Stomach (tissue), 9 donors: ENCODE data around the gene REXO4. TPM values are rescaled to one million over a fixed set of nuclear protein-coding genes. Genes with fewer than 3 reads are reported as not detected.

Source experiments
- DNase-seq, 2 donors: peaks; one replicate each; pipeline versions ENCODE4 v3.0.0 to v3.0.0-alpha.2; 2013 to 2019
- H3K27ac ChIP-seq, 5 donors: fragments of 200-600 bp in 4 of 5; sonication (generic) in 4 of 5; one replicate each; pipeline ENCODE4 v1.5.1; 2013 to 2019; ENCODE audit warnings: mild to moderate bottlenecking in 1 of 5, moderate library complexity in 1 of 5
- H3K27me3 ChIP-seq, 3 donors: fragments of 200-600 bp; sonication (generic); one replicate each; pipeline ENCODE4 v1.5.1; 2017 to 2019; ENCODE audit warnings: mixed run types in 1 of 3
- H3K36me3 ChIP-seq, 4 donors: fragments of 200-600 bp; sonication (generic); 1 replicate in 3 of 4; 2 replicates in 1 of 4; pipeline ENCODE4 v1.5.1; 2016 to 2019
- H3K4me1 ChIP-seq, 4 donors: fragments of 200-600 bp; sonication (generic); one replicate each; pipeline ENCODE4 v1.5.1; 2016 to 2019
- H3K4me3 ChIP-seq, 4 donors: fragments of 200-600 bp; sonication (generic) in 3 of 4; one replicate each; pipeline ENCODE4 v1.5.1; 2016 to 2019; ENCODE audit warnings: mild to moderate bottlenecking in 1 of 4
- H3K9me3 ChIP-seq, 4 donors: fragments of 200-600 bp; sonication (generic); one replicate each; pipeline ENCODE4 v1.5.1; 2016 to 2019
- EP300 ChIP-seq: sonication (generic); formaldehyde crosslinking; IDR thresholded peaks from one replicate; pipeline ENCODE4 v1.6.1; 2017; ENCODE audit warnings: antibody characterized with exemption
- POLR2A ChIP-seq, 4 donors: fragments of 450-650 bp; IDR thresholded peaks; one replicate each; pipeline ENCODE4 v1.6.1; 2016; ENCODE audit warnings: antibody characterized with exemption in 4 of 4, control low read depth in 2 of 4, mild to moderate bottlenecking in 1 of 4, moderate library complexity in 1 of 4
- POLR2AphosphoS5 ChIP-seq, 3 donors: sonication (generic); formaldehyde crosslinking; IDR thresholded peaks; one replicate each; pipeline ENCODE4 v1.6.1; 2016; ENCODE audit warnings: antibody characterized with exemption in 3 of 3
- WGBS, 5 donors: extraction: QIAGEN DNeasy Blood & Tissue Kit in 3 of 5; methylation state at CpG; one replicate each; pipeline versions ENCODE4 v1.1.5 to v1.1.7; 2013 to 2018; 5-methylcytosine and 5-hydroxymethylcytosine counted together
- intact Hi-C: fragments of 100-400 bp; cut with DNase I; formaldehyde crosslinking; loops from one replicate; pipeline ENCODE4 v1.15.1; 2023; ENCODE audit warnings: low total_unique reads
- polyA plus RNA-seq, 3 donors: library from polyadenylated mRNA; stranded (reverse); fragments of 200-250 nt; gene quantifications; one replicate each; pipeline ENCODE4 v1.2.3, GENCODE V29; 2013
- total RNA-seq, 5 donors: library from RNA; depleted of rRNA; stranded (reverse); fragments of >200 nt; gene quantifications; one replicate each; pipeline versions ENCODE4 v1.1.0 to v1.2.3, GENCODE V29; 2014 to 2016
- TF ChIP-seq, protein P1 (sequence below), 7 experiments: fragments of 450-650 bp in 4 of 7; fragments of 200-600 bp in 3 of 7; sonication (generic) in 3 of 7; IDR thresholded peaks; one replicate each; pipeline ENCODE4 v1.5.1; 2016 to 2019; ENCODE audit warnings: antibody characterized with exemption in 7 of 7, control low read depth in 2 of 7, mild to moderate bottlenecking in 1 of 7
- donor health status: healthy with polysubstance abuse.
- donor health status: Bipolar disorder and iron deficiency.
- donor health status: healthy.

The REXO4 gene
- total and polyA plus RNA-seq, 8 donors, result 0.45 to 64.3 (median 12.9) TPM

GRCh38 chr9:133389025-133389557 lies 28.7 kb downstream of the REXO4 start:
- no peak for TF ChIP-seq EP300
- no peak for TF ChIP-seq POLR2A (IDR thresholded peaks at IDR 0.05)
- no peak for TF ChIP-seq POLR2AphosphoS5 (IDR thresholded peaks at IDR 0.05)
- TF ChIP-seq, protein P1, sequence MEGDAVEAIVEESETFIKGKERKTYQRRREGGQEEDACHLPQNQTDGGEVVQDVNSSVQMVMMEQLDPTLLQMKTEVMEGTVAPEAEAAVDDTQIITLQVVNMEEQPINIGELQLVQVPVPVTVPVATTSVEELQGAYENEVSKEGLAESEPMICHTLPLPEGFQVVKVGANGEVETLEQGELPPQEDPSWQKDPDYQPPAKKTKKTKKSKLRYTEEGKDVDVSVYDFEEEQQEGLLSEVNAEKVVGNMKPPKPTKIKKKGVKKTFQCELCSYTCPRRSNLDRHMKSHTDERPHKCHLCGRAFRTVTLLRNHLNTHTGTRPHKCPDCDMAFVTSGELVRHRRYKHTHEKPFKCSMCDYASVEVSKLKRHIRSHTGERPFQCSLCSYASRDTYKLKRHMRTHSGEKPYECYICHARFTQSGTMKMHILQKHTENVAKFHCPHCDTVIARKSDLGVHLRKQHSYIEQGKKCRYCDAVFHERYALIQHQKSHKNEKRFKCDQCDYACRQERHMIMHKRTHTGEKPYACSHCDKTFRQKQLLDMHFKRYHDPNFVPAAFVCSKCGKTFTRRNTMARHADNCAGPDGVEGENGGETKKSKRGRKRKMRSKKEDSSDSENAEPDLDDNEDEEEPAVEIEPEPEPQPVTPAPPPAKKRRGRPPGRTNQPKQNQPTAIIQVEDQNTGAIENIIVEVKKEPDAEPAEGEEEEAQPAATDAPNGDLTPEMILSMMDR (IDR thresholded peaks at IDR 0.05), result no peak
- intact Hi-C loops, result no loop called here
- Histone ChIP-seq H3K27ac (no peak overlapping the region), H3K4me1 (peaks cover 7 to 15% (median 11%) of the 10 kb centered on the region in 4 donors), H3K9me3 (no peaks in the 10 kb centered on the region), H3K4me3 (no peak overlapping the region), H3K36me3 (no peaks in the 10 kb centered on the region), H3K27me3 (peaks cover 0 to 41% (median 3%) of the 10 kb centered on the region in 3 donors)
- 89 to 97% (median 95%) methylated on average over 9 to 12 of the region's 12 CpGs for WGBS, 5 donors
- DNase-seq, result no peak

DNA sequence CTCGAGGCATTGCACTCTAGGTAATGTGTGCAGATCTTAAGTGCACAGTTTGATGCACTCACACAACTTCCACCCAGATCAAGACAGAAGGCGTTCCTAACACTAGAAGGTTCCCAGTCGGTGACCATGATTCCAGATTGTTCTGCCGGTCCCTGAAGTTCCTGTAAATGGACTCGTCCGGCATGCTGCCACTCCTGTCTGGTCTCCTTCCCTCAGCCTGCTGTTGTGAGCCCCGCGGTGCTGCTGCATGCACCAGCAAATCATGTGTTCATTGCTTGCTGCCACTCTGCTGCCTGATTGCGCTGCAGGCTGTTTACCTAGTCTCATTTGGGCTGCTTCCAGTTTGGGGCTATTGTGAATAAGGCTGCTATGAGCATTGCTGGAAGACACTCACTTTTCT lies 30.1 kb downstream of the REXO4 start:
- H3K27me3 ChIP-seq, result peaks cover 0 to 27% (median 0%) of the 10 kb centered on the region in 3 donors
- no peaks in the 10 kb centered on the region for H3K9me3 ChIP-seq
- no peak overlapping the region for H3K4me3 ChIP-seq
- DNase-seq, result peak in 1 of 2 donors; percentile 37
- WGBS, 5 donors, result 30 to 57% (median 52%) methylated on average over 9 of the region's 9 CpGs
- peaks cover 7 to 16% (median 11%) of the 10 kb centered on the region in 4 donors for H3K4me1 ChIP-seq
- no peak overlapping the region for H3K27ac ChIP-seq
- H3K36me3 ChIP-seq, result no peaks in the 10 kb centered on the region
- TF ChIP-seq POLR2AphosphoS5 (IDR thresholded peaks at IDR 0.05), result no peak
- TF ChIP-seq, protein P1 (IDR thresholded peaks at IDR 0.05), result no peak
- no peak for TF ChIP-seq EP300
- no peak for TF ChIP-seq POLR2A (IDR thresholded peaks at IDR 0.05)
- intact Hi-C loops, result no loop called here

DNA sequence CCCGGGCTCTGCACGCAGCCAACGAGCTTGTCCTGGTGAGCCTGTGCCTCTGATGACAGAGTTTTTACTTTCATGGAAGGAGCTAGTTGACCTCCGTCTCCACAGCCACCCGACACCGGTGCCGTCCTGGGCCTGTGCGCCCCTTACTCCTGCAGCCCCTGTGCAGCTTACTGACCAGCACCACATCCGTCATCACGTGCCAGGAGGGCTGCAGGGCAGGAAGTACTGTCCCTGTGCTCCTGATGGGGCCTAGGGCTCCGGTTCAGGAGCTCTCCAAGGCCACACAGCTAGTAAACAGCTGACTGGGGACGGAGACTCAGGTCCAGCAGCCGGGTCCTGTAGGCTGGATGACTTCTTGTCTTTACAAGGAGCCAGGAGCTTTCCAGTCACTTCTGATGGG lies 31.5 kb downstream of the REXO4 start:
- Histone ChIP-seq H3K4me3 (no peak overlapping the region), H3K27me3 (peaks cover 0 to 17% (median 0%) of the 10 kb centered on the region in 3 donors), H3K9me3 (no peaks in the 10 kb centered on the region), H3K4me1 (peaks cover 7 to 16% (median 11%) of the 10 kb centered on the region in 4 donors), H3K27ac (no peak overlapping the region), H3K36me3 (no peaks in the 10 kb centered on the region)
- DNase-seq, result no peak
- TF ChIP-seq, protein P1 (IDR thresholded peaks at IDR 0.05), result no peak
- TF ChIP-seq EP300 (no peak), POLR2AphosphoS5 (IDR thresholded peaks at IDR 0.05) (no peak), POLR2A (IDR thresholded peaks at IDR 0.05) (no peak)
- intact Hi-C loops, result no loop called here
- 78 to 91% (median 86%) methylated on average over 10 to 13 of the region's 13 CpGs for WGBS, 5 donors

DNA sequence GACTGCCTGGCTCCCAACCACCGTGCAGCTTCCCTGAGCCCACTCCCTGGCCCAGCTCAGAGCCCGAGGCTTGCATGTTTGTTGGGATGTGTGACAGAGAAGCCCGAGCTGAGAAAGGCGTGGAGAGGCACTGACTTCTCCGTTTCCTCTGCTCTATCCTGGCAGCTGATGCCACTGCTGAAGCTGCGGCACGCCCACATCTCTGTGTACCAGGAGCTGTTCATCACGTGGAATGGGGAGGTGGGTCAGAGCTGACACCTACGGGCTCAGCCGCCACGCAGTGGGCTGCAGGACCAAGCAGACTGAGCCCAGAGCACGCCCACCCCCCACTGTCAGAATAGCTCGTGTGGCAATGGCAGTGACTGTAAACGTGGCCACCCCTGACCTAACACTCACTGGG lies 32.4 kb downstream of the REXO4 start:
- H3K27me3 ChIP-seq, result peaks cover 0 to 11% (median 0%) of the 10 kb centered on the region in 3 donors
- DNase-seq, result no peak
- no peak for TF ChIP-seq POLR2A (IDR thresholded peaks at IDR 0.05)
- no peak for TF ChIP-seq EP300
- TF ChIP-seq, protein P1 (IDR thresholded peaks at IDR 0.05), result no peak
- TF ChIP-seq POLR2AphosphoS5 (IDR thresholded peaks at IDR 0.05), result no peak
- 52 to 76% (median 69%) methylated on average over 6 to 14 of the region's 14 CpGs for WGBS, 5 donors
- peak overlapping the region in 3 of 5 donors; percentile 22 to 46 (median 44) for H3K27ac ChIP-seq
- H3K4me1 ChIP-seq, result peaks cover 7 to 16% (median 11%) of the 10 kb centered on the region in 4 donors
- no peak overlapping the region for H3K4me3 ChIP-seq
- no peaks in the 10 kb centered on the region for H3K9me3 ChIP-seq
- no peaks in the 10 kb centered on the region for H3K36me3 ChIP-seq
- intact Hi-C loops, result no loop called here
